ENCODE data around the gene MRPL50.

GRCh38 chr9:101383361-101383760 is 15.1 kb downstream of the MRPL50 start:
- TF ChIP-seq POLR2A (IDR thresholded peaks at IDR 0.05; ENCODE audit: low read length) (no peak), POLR2AphosphoS2 (conservative IDR thresholded peaks at IDR 0.05; ENCODE audit: low read length) (no peak), ZFP36 (IDR thresholded peaks at IDR 0.05; ENCODE audit: borderline replicate concordance, partially characterized antibody) (no peak), BHLHE40 (IDR thresholded peaks at IDR 0.05; ENCODE audit: low read depth, low read length) (no peak), ELK1 (IDR thresholded peaks at IDR 0.05; ENCODE audit: low read depth, low read length) (no peak), RAD21 (conservative IDR thresholded peaks at IDR 0.05 in 1 of 2, IDR thresholded peaks at IDR 0.05 in 1 of 2) (no peak), PBX3 (IDR thresholded peaks at IDR 0.05) (no peak), HOXB13 (CRISPR knock-in tag; IDR thresholded peaks at IDR 0.05; ENCODE audit: low read depth) (no peak), TFCP2L1 (CRISPR knock-in tag; IDR thresholded peaks at IDR 0.05) (no peak), CEBPB (IDR thresholded peaks at IDR 0.05) (no peak), CHD4 (IDR thresholded peaks at IDR 0.05; ENCODE audit: borderline replicate concordance) (no peak), MYC (IDR thresholded peaks at IDR 0.05; ENCODE audit: borderline replicate concordance, low read length) (no peak)
- TF ChIP-seq, protein P1, sequence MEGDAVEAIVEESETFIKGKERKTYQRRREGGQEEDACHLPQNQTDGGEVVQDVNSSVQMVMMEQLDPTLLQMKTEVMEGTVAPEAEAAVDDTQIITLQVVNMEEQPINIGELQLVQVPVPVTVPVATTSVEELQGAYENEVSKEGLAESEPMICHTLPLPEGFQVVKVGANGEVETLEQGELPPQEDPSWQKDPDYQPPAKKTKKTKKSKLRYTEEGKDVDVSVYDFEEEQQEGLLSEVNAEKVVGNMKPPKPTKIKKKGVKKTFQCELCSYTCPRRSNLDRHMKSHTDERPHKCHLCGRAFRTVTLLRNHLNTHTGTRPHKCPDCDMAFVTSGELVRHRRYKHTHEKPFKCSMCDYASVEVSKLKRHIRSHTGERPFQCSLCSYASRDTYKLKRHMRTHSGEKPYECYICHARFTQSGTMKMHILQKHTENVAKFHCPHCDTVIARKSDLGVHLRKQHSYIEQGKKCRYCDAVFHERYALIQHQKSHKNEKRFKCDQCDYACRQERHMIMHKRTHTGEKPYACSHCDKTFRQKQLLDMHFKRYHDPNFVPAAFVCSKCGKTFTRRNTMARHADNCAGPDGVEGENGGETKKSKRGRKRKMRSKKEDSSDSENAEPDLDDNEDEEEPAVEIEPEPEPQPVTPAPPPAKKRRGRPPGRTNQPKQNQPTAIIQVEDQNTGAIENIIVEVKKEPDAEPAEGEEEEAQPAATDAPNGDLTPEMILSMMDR (IDR thresholded peaks at IDR 0.05), result no peak

All from A549 (cell line).